GM18868 (cell line): ENCODE measurements around the gene SEMA4B.

Experiments used
- ATAC-seq: cut with Tn5 transposase; IDR thresholded peaks from one replicate; pipeline ENCODE4 v1.9.1; 2021; ENCODE audit warnings: mild to moderate bottlenecking, moderate library complexity; ENCODE audit not compliant: unreplicated experiment

The SEMA4B gene

GRCh38 chr15:90205050-90205848 lies 4.1 kb downstream of the SEMA4B start:
- no peak for ATAC-seq

GRCh38 chr15:90205886-90206285 lies 4.8 kb downstream of the SEMA4B start:
- no peak for ATAC-seq

GRCh38 chr15:90207252-90207651 lies 6.1 kb downstream of the SEMA4B start:
- ATAC-seq, result no peak

- no peak for ATAC-seq
Observed at GRCh38 chr15:90208356-90208755, 7.2 kb downstream of the SEMA4B start.

GRCh38 chr15:90209591-90209990 lies 8.5 kb downstream of the SEMA4B start:
- ATAC-seq, result peak; percentile 75

GRCh38 chr15:90210593-90210992 lies 9.5 kb downstream of the SEMA4B start:
- no peak for ATAC-seq

GRCh38 chr15:90211009-90211408 lies 9.9 kb downstream of the SEMA4B start:
- ATAC-seq, result no peak

- ATAC-seq, result no peak
Observed at GRCh38 chr15:90211440-90212143, 10.5 kb downstream of the SEMA4B start.

GRCh38 chr15:90212221-90213098 lies 11.3 kb downstream of the SEMA4B start:
- no peak for ATAC-seq

GRCh38 chr15:90213122-90213817 lies 12.1 kb downstream of the SEMA4B start:
- peak; percentile 37 for ATAC-seq

GRCh38 chr15:90213818-90214204 lies 12.7 kb downstream of the SEMA4B start:
- ATAC-seq, result no peak

GRCh38 chr15:90214553-90215196 lies 13.5 kb downstream of the SEMA4B start:
- no peak for ATAC-seq

- ATAC-seq, result no peak
Observed at GRCh38 chr15:90217671-90218394, 16.7 kb downstream of the SEMA4B start.

- ATAC-seq, result peak; percentile 43
Observed at GRCh38 chr15:90219421-90220141, 18.5 kb downstream of the SEMA4B start.

GRCh38 chr15:90221246-90221900 lies 20.2 kb downstream of the SEMA4B start:
- ATAC-seq, result no peak

GRCh38 chr15:90222547-90222946 lies 21.4 kb downstream of the SEMA4B start:
- no peak for ATAC-seq

GRCh38 chr15:90223441-90224165 lies 22.5 kb downstream of the SEMA4B start:
- ATAC-seq, result no peak

- no peak for ATAC-seq
Observed at GRCh38 chr15:90225047-90225446, 23.9 kb downstream of the SEMA4B start.
